HG03378 (cell line): ENCODE data around the gene SLC24A4.

ENCODE experiments used
- ATAC-seq: cut with Tn5 transposase; IDR thresholded peaks from one replicate; pipeline ENCODE4 v1.9.1; 2021; ENCODE audit warnings: mild to moderate bottlenecking, moderate library complexity; ENCODE audit not compliant: unreplicated experiment

The SLC24A4 gene

DNA sequence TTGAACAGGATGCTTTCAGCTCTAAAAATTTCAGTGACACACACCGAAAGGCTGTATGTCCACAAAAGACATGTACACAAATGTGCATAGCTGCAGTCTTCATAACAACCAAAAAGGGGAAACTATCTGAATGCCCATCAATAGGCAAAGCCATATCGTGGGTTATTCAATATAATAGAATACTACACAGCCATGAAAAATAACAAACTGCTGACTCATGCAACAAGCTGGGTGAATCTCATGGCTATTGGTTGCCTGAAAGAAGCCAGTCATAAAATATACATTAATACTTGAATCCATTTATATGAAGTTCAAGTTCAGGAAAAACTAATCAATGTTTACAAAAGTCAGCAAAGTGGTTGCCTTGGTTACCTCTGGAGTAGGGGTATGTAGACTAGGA, 132.3 kb downstream of the SLC24A4 start:
- ATAC-seq = no peak

DNA sequence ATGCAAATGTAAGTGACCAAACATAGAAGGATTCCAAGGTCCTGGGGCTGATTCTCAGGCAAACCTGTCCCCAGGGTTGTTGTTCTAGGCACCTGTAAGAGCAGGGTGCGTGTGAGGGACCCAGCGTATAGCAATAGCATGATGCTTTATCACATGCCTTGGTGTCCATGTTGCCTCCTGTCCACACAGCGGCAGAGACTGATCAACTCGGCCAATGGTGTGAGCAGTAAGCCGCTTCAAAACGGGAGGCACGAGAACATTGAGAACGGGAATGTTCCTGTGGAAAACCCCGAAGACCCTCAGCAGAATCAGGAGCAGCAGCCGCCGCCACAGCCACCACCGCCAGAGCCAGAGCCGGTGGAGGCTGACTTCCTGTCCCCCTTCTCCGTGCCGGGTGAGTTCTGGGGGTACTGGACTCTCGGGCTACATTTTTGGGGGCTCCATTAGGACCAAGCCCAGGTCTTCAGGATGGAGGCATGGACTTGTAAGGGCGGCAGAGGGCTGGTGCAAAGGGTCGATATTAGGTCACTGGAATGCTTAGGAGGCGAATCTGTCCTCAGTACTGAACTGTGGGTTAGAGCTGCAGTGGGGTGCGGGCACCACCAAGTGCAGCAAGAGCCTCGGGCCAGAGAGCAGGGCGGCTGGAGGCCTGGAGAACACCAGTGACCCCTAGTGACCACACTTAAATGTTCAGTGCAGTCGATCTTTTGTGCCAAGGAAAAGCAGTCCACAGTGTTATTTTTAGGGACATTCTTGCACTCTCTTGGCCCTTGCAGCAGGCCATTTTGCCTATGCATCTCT, 133.4 kb downstream of the SLC24A4 start:
- no peak for ATAC-seq

DNA sequence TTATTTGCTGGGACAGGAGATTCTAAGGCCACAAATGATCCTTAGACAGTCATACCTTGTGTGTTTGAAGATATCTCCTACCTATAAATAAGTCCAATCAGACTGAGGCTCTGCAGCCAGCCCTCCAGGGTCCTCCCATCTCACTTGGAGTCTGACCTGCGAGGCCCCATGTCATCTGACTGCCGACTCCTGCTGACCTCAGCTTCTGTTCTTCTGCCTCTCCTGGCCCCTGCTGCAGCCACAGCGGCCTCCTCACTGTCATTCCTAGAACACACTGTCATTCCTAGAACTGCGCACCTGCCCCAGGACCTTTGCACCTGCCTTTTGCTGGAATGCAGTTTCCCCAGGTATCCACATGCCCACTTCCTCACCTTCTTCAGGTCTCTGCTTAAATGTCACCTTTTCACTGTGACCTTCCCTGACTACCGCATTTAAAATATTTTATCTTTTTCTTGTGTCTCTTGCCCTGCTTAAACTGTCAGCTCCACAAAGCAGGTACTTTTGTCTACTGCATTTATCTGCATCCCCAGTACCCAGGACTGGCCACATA, 134.1 kb downstream of the SLC24A4 start:
- ATAC-seq = no peak

DNA sequence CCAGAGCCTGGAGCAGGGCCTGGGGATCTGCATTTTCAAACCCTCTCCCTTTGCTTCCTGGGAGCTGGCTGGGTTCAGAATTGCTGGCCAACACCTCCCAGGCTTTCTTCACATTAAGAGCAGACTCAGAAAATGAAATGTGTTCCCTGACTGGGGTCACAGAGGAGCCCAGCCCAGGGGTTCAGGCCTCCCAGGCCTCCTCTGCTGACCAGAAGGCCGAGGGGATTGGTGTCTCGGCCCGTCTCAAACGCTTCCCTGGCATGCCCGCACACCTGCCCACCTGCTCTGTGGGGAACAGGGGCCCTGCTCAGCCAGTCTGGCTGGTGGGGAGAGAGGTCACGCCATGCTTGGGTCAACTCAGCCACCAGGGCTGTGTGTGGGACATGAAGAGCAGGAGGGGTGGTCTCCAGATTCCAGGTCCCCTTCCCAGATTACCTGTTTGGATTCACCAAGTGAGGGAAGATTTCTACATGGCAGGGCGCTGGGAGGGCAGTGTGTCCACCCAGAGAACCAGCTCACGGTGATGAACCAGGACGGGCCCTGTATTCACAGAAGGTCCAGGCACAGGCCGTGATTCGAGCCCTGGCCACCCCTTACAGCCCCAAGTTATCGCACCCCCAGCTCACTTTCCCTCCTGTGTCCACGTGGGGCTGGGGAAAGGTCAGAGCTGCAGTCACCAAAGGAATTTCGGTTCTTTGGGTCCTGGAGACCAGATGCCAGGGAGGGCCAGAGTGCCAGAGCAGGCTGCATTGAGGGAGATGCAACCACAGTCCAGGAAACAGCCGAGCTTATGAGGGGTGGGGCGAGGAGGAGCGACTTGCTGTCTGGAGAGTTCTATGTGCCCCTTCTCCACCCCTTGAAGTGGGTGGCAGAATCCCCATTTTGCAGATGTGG, 135.4 kb downstream of the SLC24A4 start:
- no peak for ATAC-seq

DNA sequence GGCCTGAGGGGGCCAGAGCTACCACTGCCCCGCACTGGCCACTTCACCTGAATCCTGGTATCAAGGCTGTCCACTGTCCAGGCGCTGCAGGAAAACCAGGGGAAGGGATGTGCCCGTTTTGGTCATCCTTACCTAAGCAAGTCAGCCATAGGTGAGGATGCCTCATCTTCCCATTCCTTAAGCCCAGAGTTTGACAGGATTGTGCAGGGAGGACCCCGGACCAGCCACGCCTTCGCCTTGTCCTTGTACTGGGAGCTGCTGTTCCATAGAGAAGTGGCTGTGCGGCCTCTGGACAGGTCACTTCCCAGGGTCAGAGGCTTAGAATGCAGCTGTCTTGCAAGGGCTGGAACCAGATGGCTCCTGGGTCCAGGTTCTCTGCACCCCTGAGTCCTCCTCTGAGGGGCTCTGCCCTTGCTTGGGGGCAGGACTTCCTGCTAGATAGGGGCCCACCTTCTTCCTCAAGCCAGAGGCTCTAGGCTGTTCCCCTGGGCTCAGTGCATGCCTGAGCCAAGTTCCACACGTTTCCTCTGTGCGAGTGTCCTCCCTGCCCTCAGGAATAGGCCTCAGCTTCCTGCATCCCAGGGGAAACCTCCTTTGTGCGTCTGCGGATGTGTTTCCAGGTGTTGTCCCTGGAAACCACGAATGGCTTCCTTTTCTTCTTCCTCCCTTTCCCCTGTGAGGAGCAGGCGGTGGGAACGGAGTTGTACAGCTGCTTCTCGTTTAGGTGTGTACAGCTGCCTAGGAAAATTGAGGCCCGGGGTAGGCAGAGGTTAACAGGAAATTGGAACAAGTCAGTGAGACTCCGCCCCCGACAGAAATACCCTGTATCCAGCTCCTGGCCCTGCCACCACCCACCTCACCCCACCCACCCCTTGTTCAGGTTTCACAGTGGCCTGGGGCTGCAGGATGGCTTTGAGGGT, 136.3 kb downstream of the SLC24A4 start:
- ATAC-seq = no peak

DNA sequence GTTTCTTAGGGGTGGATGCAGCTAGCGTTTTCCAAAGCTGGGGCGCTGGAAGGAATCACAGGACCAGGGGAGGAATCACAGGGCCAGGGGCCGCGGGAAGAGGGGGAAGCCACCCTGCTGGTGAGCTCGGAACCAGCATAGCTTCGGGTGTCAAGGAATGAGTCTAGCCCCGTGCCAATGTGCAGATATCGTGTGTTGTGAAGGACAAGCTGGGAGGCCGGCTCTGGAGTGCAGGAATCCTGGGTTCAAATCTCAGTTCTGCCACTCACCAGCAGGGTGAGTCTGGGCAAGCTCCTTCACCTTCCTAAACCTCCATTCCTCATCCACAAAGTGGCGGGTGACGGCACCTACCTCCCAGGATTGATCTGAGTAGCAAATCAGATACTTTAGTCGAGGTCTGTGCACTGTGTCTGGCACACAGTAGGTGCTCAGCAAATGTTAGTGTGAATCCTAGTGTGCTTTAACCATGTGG, 137.0 kb downstream of the SLC24A4 start:
- no peak for ATAC-seq

DNA sequence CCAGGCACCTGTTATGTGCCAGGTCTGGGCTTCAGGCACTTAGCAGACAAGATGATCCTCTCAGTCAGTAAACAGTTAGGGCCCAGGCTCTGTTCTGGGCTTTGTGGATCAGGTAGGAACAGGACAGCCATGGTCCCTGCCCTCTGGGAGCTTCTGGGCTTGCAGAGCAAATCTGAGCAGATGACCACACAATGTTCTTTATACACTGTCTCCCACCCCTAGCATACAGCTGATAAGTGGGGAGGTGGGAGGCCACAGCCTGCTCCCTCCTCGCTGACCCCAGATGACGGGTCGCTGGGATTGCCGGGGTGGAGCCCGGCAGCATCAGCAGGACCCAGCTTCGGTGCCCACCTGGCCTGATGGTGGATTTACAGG, 137.6 kb downstream of the SLC24A4 start:
- no peak for ATAC-seq

DNA sequence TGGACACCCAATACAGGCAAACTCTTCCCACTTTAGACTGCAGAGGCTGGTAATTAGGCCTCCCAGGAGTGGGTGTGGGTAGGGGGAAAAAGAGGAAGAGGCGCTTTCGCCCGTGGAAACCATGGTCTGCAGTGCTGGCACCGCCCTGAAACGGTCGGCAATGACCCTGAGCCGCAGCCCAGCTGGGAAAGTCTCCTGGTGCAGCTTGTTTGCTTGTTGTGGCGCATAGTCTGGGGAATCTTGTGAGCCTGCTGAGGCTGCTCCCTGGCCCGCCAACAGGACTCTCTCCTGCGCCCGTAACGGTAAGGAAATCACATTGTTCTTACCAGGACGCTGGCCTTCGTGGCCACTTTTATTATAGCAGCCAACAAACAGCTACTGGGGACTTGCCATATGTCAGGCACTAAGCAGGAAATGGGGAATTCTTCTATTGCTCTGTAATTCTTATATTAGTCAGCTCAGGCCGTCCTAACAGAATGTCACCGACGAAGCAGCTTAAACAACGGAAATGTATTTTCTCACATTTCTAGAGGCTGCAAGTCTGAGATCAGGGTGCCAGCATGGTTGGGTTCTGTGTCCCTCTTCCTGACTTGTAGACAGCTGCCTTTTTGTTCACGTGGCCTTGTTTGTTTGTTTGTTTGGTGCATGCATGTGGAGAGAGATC, 138.1 kb downstream of the SLC24A4 start:
- no peak for ATAC-seq

DNA sequence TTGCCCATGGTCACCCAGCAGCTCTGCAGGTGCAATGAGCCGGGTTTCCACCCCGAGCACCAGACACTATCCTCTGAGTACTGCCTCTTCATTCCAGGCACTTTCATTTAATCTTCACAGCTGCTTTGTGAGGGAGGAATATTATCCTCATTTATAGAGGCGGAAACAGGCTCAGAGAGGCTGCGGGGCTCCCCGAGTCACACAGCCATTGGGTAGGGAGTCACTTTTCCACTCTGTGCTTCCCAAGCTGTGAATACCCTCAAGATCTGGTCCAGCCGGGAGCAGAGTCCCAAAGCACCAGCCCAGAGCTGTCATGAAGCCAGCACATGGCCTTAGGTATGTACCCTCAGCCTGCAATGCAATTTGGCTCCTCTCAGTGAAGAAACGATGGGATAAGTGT, 138.9 kb downstream of the SLC24A4 start:
- ATAC-seq = no peak

DNA sequence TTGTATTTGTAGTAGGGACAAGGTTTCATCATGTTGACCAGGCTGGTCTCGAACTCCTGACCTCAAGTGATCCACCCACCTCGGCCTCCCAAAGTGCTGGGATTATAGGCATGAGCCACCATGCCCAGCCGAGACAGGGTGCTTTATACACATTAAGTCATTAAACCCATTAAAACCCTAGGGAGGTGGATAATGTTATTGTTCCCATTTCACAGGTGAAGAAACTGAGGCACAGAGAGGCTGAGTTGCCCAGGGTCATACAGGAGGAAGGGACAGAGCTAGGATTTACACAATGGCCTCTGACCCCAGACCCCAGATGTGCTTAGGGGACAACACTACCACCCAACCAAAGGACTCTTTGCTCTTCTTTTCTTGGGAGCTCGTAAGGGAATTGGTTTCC, 139.6 kb downstream of the SLC24A4 start:
- ATAC-seq = no peak

DNA sequence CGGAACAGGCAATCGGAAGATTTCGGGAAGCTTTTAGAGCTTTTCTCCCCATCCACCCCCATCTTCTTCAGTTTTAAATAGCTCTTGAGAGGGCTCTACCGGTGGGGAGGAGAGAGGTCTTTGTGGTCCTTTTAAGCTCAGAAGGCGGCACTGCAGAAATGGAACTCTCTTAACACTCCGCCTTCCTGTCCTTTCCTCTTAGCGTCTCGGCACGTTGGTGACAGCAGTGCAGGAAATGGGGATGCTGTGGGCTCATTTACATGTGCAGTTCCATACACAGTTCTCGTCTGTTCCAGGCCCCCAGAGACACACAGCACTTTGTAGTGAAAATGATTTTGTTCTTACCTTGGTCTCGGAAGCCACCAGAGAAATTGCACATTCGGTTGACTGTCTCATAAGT, 140.2 kb downstream of the SLC24A4 start:
- no peak for ATAC-seq

DNA sequence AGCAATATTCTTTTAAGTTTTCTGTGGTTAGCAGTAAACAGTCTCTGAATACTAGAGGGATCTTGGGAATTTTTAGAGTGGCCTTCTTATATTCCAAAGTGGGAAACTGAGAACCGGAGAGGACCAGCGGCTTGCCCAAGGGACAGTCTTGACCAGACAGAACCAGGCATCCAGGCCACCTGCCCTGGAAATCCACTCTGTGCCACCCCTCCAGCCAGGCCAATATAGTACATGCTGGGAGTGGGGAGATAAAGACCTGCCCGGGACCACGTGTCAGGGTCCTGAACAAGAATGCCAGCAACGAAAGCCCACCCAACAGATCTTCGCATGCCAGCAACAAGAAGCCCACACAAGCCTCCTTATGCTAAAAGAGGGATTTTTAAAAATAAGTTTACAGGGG, 141.2 kb downstream of the SLC24A4 start:
- no peak for ATAC-seq

DNA sequence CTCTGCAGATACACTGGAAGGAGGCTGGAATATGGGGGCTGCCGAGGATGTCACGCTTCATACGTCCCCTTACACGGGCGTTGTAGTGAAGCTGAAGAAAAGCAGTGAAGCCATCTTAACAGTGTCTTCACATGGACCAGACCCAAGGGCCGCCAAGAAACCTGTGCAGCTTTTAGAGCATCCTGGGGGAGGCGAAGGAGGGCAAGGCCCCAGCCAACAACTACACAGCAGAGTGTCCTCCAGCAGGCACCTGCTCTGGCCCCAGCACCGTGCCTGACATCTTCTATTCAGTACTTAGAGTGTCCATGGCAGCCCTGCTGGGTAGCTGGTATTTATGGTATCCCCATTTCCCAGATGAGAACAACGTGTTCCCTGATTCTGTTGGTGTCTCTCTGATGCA, 141.8 kb downstream of the SLC24A4 start:
- no peak for ATAC-seq

DNA sequence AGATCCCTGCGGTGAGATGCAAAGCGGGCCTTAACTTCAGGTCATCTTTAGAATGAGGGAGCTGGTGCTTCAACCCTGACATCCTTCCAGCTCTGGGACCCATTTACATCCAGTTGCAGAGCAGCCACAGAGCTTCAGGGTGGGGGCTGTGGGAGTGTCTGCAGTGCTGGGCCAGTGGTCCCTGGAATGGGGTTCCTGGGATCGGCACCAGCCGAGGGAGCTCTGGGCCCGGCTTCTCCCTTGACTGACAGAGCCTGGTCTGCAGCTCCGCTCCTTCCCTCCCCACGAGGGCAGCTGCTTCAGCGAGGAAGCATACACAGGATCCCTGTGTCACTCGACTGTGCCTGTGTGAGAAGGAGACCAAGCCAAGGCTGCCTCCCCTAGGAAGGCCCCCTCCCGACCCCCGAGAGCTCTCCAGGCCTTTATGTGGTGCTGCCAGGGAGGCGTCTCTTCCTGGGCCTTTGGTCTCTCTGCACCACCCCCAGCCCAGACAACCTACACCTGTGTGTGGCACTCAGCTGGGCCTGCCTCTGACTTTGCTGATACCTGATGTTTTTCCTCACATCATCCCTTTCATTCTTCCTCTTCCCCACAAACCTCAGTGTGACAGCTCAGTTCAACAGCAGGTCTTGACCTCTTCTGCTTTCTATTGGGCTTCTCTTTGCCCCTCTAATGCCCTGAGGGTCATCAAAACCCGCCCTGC, 142.5 kb downstream of the SLC24A4 start:
- ATAC-seq = no peak

DNA sequence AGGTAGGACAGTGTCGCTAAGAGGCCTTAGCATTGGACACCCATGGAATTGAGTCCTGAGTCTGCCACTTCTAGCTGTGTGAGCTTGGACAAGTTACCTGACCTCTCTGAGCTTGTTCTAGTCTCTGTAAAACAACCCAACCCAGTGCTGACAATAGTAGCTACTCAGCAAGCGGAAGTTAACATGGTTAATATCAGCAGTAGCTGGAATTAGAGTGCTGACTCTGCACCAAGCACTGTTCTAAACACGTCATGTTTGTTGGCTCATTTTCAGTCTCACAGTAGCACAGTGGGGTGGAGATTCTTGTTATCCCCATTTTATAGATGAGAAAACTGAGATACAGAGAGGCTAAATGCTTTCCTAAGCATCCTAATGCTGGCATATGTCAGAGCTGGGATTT, 143.1 kb downstream of the SLC24A4 start:
- no peak for ATAC-seq

DNA sequence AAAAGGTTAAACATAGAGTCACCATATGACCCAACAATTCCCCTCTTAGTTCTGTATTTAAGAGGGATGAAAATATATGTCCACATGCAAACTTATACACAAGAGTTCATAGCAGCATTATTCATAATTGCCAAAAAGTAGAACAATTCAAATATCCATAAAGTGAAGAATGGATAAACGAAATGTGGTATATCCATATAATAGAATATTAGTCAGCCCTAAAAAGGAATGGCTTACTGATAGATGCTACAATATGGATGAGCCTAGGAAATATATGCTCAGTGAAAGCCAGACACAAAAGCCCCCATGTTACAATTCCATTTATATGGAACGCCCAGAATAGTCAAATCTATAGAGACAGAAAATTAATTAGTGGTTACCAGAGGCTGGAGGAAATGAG, 146.6 kb downstream of the SLC24A4 start:
- no peak for ATAC-seq

DNA sequence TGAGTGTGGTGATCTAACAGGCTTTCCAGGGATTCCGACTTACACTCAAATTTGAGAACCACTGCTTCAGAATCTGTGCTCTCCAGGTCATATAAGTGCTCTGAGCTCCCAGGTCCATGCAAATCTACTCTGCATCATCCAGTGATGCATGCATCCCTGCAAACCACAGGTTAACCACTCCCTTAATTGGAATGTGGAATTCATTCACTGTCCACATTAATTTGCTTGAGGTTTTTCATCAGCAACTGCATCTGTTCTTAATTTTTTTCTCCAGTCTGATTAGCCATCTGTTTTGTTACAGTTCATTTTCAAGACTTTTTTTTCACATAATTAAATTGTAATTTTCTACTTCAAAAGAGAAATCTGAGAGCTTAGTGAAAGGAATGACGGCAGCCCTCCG, 147.2 kb downstream of the SLC24A4 start:
- no peak for ATAC-seq

DNA sequence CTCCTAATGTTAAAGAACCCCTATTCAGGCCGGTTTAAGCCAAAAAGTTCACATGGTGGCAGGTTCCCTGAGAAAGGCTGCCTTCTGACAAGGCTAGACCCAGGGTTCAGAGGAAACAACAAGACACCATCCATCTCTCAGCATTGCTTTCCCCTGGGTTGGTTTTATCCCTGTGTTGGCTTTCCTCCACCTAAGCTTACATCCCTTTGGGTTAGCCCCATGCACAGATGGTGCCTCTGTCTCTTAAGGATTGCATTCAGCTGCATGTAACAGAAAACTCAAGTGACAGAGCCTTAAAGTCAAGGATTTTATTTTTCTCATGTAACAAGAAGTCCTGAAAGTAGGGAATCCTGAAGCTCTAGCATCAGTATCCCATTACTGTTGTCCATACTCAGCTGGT, 147.8 kb downstream of the SLC24A4 start:
- ATAC-seq = no peak

DNA sequence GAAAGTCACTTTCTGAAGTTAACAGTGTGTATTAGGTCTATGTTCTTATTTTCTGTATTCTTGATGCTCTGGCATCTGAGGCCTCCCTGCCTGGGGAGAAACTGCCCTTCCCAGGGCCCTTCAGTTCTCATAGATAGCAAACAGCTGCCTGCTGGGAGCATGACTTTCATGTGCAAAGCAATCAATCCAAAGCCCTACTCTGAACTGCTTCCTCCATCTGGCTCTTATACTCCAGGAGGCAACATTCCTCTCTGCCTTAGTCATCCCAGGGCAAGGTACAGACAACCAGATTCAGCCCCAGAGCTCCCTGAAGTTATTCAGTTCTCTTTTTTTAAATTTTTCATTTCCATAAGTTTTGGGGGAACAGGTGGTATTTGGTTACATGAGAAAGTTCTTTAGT, 149.0 kb downstream of the SLC24A4 start:
- no peak for ATAC-seq

DNA sequence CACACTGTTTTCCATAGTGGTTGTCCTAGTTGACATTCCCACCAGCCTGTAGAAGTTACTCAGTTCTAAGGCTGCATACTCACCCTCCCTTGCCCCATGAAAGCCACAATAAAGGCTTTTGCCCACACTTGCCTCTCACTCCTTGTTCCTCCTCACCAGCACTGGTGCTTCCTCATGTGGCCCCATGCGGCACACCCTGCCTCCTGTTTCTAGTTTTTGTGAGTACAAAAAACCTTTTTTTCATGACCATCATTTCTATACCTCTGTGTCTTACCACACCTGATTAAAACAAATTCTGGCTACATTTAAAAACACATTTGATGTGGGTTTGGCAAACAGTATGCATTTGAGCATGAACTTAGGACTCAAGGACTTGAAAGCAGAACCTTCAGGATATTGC, 149.9 kb downstream of the SLC24A4 start:
- ATAC-seq = no peak
